Measurements from ENCODE around the gene EPHA6.
"Not testable (repeated sequence)": the region's sequence is repeated elsewhere in the genome, so short reads cannot be mapped to it uniquely, and the experiment has no call there.

Gene EPHA6

GRCh38 chr3:96931119-96931862, 116.9 kb downstream of the EPHA6 start:
- DNase-seq: peak; percentile 88

GRCh38 chr3:96942131-96942530, 127.7 kb downstream of the EPHA6 start:
- DNase-seq: not testable (repeated sequence)

- no peak for DNase-seq
Observed at GRCh38 chr3:96958856-96959255, 144.5 kb downstream of the EPHA6 start.

- DNase-seq: no peak
Observed at GRCh38 chr3:96959474-96959873, 145.1 kb downstream of the EPHA6 start.

- DNase-seq: peak; percentile 76
Observed at GRCh38 chr3:96959901-96960641, 145.7 kb downstream of the EPHA6 start.

- DNase-seq: peak; percentile 58
Observed at GRCh38 chr3:96960661-96961330, 146.4 kb downstream of the EPHA6 start.

GRCh38 chr3:96961576-96961975, 147.2 kb downstream of the EPHA6 start:
- peak; percentile 55 for DNase-seq

GRCh38 chr3:96966181-96966929, 152.0 kb downstream of the EPHA6 start:
- DNase-seq: peak; percentile 64

GRCh38 chr3:96970211-96970610, 155.8 kb downstream of the EPHA6 start:
- no peak for DNase-seq

GRCh38 chr3:96977671-96978070, 163.3 kb downstream of the EPHA6 start:
- no peak for DNase-seq

GRCh38 chr3:96983716-96984115, 169.3 kb downstream of the EPHA6 start:
- DNase-seq: not testable (repeated sequence)

- DNase-seq: no peak
Observed at GRCh38 chr3:96986241-96986640, 171.8 kb downstream of the EPHA6 start.

- no peak for DNase-seq
Observed at GRCh38 chr3:96991231-96991630, 176.8 kb downstream of the EPHA6 start.

GRCh38 chr3:96991800-96992365, 177.5 kb downstream of the EPHA6 start:
- peak; percentile 95 for DNase-seq

- no peak for DNase-seq
Observed at GRCh38 chr3:96994988-96995387, 180.6 kb downstream of the EPHA6 start.

GRCh38 chr3:96996009-96996408, 181.6 kb downstream of the EPHA6 start:
- DNase-seq: no peak

GRCh38 chr3:97001611-97002010, 187.2 kb downstream of the EPHA6 start:
- no peak for DNase-seq

GRCh38 chr3:97009427-97010019, 195.1 kb downstream of the EPHA6 start:
- DNase-seq: peak; percentile 91

GRCh38 chr3:97010881-97011657, 196.7 kb downstream of the EPHA6 start:
- DNase-seq: peak; percentile 78

- no peak for DNase-seq
Observed at GRCh38 chr3:97021778-97022177, 207.4 kb downstream of the EPHA6 start.

GRCh38 chr3:97025612-97026011, 211.2 kb downstream of the EPHA6 start:
- not testable (repeated sequence) for DNase-seq
